Right lobe of liver (tissue), 4 donors: ENCODE data around the gene ZNF346.

Source experiments
- POLR2A ChIP-seq: fragments of 450-650 bp; IDR thresholded peaks from one replicate; pipeline ENCODE4 v1.6.1; 2017; ENCODE audit warnings: antibody characterized with exemption, mild to moderate bottlenecking
- TF ChIP-seq, protein P1 (sequence below), 4 donors: fragments of 200-600 bp in 3 of 4; fragments of 450-650 bp in 1 of 4; IDR thresholded peaks; one replicate each; pipeline versions ENCODE4 v1.5.1 to v1.8.0; 2016 to 2022; ENCODE audit warnings: antibody characterized with exemption in 4 of 4, mild to moderate bottlenecking in 2 of 4
- donor health status: DM: no; HTN: no; CAD: no.
- donor health status: DM: no; HTN: no; CAD: no.
- donor health status: DM: no; HTN: yes; CAD: no.

DNA sequence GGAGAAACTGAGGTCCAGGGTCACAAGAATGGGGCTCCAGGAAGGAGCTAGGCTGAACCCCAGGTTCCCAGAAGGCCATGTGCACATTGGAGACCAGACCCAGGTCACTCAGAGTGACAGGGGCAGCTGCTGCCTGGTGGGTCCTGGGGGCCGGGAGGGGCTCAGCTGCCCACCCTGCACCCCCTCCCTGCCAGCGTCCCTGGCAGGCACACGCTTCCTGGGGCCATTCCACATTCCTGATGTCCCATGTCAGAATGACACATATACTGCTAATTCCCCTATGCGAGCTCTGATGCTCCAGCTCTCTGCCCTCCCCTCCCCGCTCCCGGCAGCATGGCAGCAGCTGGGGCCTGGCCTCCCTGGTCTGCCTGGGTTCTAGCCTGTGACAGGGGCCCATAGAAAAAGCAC is 78.2 kb downstream of the ZNF346 start:
- TF ChIP-seq POLR2A, result no peak
- TF ChIP-seq, protein P1, sequence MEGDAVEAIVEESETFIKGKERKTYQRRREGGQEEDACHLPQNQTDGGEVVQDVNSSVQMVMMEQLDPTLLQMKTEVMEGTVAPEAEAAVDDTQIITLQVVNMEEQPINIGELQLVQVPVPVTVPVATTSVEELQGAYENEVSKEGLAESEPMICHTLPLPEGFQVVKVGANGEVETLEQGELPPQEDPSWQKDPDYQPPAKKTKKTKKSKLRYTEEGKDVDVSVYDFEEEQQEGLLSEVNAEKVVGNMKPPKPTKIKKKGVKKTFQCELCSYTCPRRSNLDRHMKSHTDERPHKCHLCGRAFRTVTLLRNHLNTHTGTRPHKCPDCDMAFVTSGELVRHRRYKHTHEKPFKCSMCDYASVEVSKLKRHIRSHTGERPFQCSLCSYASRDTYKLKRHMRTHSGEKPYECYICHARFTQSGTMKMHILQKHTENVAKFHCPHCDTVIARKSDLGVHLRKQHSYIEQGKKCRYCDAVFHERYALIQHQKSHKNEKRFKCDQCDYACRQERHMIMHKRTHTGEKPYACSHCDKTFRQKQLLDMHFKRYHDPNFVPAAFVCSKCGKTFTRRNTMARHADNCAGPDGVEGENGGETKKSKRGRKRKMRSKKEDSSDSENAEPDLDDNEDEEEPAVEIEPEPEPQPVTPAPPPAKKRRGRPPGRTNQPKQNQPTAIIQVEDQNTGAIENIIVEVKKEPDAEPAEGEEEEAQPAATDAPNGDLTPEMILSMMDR (IDR thresholded peaks at IDR 0.05), result no peak
